ENCODE measurements around the gene CDO1.

CDO1 gene

DNA sequence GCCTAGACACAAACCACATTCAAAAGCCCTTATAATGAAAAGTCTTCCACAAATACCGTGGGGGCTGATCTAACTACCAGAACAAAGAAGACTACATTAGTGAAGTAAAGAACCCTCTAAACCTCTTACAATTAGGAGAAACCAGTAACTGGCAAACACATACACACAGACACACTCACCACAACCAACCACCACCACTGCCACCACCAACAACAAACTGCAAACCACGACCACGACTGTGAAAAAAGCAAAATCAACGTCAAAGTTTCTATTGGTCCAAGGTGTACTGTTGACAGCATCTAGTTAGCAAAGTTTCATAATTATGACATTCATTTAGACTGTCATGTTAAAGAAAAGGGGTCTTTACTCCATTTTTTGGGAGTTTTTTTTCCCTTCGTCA is 2.7 kb downstream of the CDO1 start:
- H3K4me3 ChIP-seq (ENCODE audit: insufficient read depth, low read length, poor library complexity, severe bottlenecking), result no peak overlapping the region
- H3K27ac ChIP-seq (ENCODE audit: low read depth, low read length), result no peak overlapping the region
- no peak overlapping the region for H2AFZ ChIP-seq (ENCODE audit: low read depth, low read length, severe bottlenecking)
- no peaks in the 10 kb centered on the region for H4K20me1 ChIP-seq (ENCODE audit: low read depth, low read length)
- no peaks in the 10 kb centered on the region for H3K27me3 ChIP-seq (ENCODE audit: low read length)
- H3K36me3 ChIP-seq (ENCODE audit: low read length), result no peaks in the 10 kb centered on the region
- H3K4me2 ChIP-seq (ENCODE audit: low read depth, low read length, poor library complexity, severe bottlenecking), result no peak overlapping the region
- H3K9ac ChIP-seq (ENCODE audit: low read length), result no peak overlapping the region
- no peak for TF ChIP-seq EZH2phosphoT487 (conservative IDR thresholded peaks at IDR 0.05; ENCODE audit: low read length)
- TF ChIP-seq, protein P1, sequence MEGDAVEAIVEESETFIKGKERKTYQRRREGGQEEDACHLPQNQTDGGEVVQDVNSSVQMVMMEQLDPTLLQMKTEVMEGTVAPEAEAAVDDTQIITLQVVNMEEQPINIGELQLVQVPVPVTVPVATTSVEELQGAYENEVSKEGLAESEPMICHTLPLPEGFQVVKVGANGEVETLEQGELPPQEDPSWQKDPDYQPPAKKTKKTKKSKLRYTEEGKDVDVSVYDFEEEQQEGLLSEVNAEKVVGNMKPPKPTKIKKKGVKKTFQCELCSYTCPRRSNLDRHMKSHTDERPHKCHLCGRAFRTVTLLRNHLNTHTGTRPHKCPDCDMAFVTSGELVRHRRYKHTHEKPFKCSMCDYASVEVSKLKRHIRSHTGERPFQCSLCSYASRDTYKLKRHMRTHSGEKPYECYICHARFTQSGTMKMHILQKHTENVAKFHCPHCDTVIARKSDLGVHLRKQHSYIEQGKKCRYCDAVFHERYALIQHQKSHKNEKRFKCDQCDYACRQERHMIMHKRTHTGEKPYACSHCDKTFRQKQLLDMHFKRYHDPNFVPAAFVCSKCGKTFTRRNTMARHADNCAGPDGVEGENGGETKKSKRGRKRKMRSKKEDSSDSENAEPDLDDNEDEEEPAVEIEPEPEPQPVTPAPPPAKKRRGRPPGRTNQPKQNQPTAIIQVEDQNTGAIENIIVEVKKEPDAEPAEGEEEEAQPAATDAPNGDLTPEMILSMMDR (IDR thresholded peaks at IDR 0.05; ENCODE audit: insufficient read depth, low read length, poor library complexity, severe bottlenecking), result no peak
- no peaks in the 10 kb centered on the region for H3K9me2 ChIP-seq (replicated peaks; ENCODE audit: insufficient read depth, low read length)
- no peaks in the 10 kb centered on the region for H3F3A ChIP-seq (ENCODE audit: insufficient read depth)
- H3K9me3 ChIP-seq (ENCODE audit: insufficient read depth, low read length), result no peaks in the 10 kb centered on the region
- no peaks in the 10 kb centered on the region for H3K79me2 ChIP-seq (ENCODE audit: insufficient read depth, low read length)

DNA sequence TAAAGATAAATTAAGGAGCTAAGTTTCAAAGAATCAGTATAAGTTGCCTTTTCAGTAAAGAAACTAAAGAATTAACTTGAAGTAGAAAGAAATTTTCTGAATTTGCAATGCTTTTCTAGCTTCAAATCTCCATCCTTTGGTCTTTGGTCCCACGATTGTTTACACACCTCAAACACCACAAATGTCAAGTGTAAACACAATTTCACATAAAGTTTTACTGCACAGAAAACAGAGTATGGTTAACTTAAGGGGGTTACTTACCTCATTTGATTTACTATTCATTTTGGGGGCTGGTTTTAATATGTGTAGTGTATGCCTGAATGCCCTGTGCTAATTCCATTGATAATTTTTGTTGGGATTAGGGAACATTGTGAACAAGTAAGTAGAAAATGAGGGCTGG is 4.1 kb downstream of the CDO1 start:
- Histone ChIP-seq H3K9me2 (replicated peaks; ENCODE audit: insufficient read depth, low read length) (no peaks in the 10 kb centered on the region), H3K4me2 (ENCODE audit: low read depth, low read length, poor library complexity, severe bottlenecking) (no peak overlapping the region), H3K9ac (ENCODE audit: low read length) (no peak overlapping the region), H3K36me3 (ENCODE audit: low read length) (no peaks in the 10 kb centered on the region), H4K20me1 (ENCODE audit: low read depth, low read length) (no peaks in the 10 kb centered on the region), H3K27me3 (ENCODE audit: low read length) (no peaks in the 10 kb centered on the region), H3K4me3 (ENCODE audit: insufficient read depth, low read length, poor library complexity, severe bottlenecking) (no peak overlapping the region), H3K9me3 (ENCODE audit: insufficient read depth, low read length) (no peaks in the 10 kb centered on the region), H2AFZ (ENCODE audit: low read depth, low read length, severe bottlenecking) (no peak overlapping the region), H3F3A (ENCODE audit: insufficient read depth) (no peaks in the 10 kb centered on the region), H3K27ac (ENCODE audit: low read depth, low read length) (no peak overlapping the region), H3K79me2 (ENCODE audit: insufficient read depth, low read length) (no peaks in the 10 kb centered on the region)
- TF ChIP-seq EZH2phosphoT487 (conservative IDR thresholded peaks at IDR 0.05; ENCODE audit: low read length), result no peak
- TF ChIP-seq, protein P1 (IDR thresholded peaks at IDR 0.05; ENCODE audit: insufficient read depth, low read length, poor library complexity, severe bottlenecking), result no peak

DNA sequence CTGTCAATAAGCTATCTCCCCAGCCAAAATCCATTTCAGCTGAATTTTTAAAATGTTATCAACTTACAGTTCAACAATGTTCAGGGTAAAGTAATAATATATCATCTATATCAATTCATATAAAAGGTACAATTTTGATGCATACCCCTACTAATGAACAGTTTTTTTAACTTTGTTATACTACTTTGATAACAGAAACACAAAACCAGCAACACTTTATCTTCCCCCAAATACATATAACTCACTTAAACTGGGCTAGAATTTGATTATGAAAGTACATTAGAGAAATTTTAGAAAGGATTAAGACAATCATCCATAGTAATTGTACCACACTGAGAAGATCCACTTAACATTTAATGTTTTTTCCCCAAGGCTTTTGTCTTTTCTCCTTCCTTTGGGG is 5.1 kb downstream of the CDO1 start:
- H3K79me2 ChIP-seq (ENCODE audit: insufficient read depth, low read length), result no peaks in the 10 kb centered on the region
- H3K36me3 ChIP-seq (ENCODE audit: low read length), result no peaks in the 10 kb centered on the region
- H3K4me3 ChIP-seq (ENCODE audit: insufficient read depth, low read length, poor library complexity, severe bottlenecking), result no peak overlapping the region

More for the DNA sequence above, 5.1 kb downstream of the CDO1 start:
- Histone ChIP-seq H3K4me2 (ENCODE audit: low read depth, low read length, poor library complexity, severe bottlenecking) (no peak overlapping the region), H2AFZ (ENCODE audit: low read depth, low read length, severe bottlenecking) (no peak overlapping the region), H4K20me1 (ENCODE audit: low read depth, low read length) (no peaks in the 10 kb centered on the region), H3K9ac (ENCODE audit: low read length) (no peak overlapping the region), H3K9me2 (replicated peaks; ENCODE audit: insufficient read depth, low read length) (no peaks in the 10 kb centered on the region), H3F3A (ENCODE audit: insufficient read depth) (no peaks in the 10 kb centered on the region), H3K9me3 (ENCODE audit: insufficient read depth, low read length) (no peaks in the 10 kb centered on the region), H3K27me3 (ENCODE audit: low read length) (no peaks in the 10 kb centered on the region), H3K27ac (ENCODE audit: low read depth, low read length) (no peak overlapping the region)
- no peak for TF ChIP-seq EZH2phosphoT487 (conservative IDR thresholded peaks at IDR 0.05; ENCODE audit: low read length)
- TF ChIP-seq, protein P1 (IDR thresholded peaks at IDR 0.05; ENCODE audit: insufficient read depth, low read length, poor library complexity, severe bottlenecking), result no peak

Data from SU-DHL-6 (cell line).